Brain microvascular endothelial cell (primary cell): ENCODE data around the gene TANC1.

Experiments used
- DNase-seq: peaks from one replicate; pipeline ENCODE4 v3.0.0-alpha.2; 2020
- H3K27ac ChIP-seq: fragments of 250-450 bp; sonication (Bioruptor Pico); 2 replicates; pipeline ENCODE4 v1.5.1; 2020; ENCODE audit warnings: mild to moderate bottlenecking, moderate library complexity
- H3K27me3 ChIP-seq: fragments of 250-450 bp; sonication (Bioruptor Pico); replicated peaks from 2 replicates; pipeline ENCODE4 v1.5.1; 2020; ENCODE audit warnings: mild to moderate bottlenecking
- H3K36me3 ChIP-seq: fragments of 250-450 bp; sonication (Bioruptor Pico); replicated peaks from 2 replicates; pipeline ENCODE4 v1.5.1; 2020; ENCODE audit warnings: mild to moderate bottlenecking
- H3K4me3 ChIP-seq: 2 replicates; pipeline ENCODE4 v1.5.1; 2011; ENCODE audit warnings: low read depth, mild to moderate bottlenecking, control low read depth, low read length, moderate library complexity
- in situ Hi-C: cut with HindIII; loops from 2 replicates; pipeline ENCODE4 v1.10.0; 2017; ENCODE audit warnings: low sequenced_read_pairs, low pct_ligation_motif_present
- TF ChIP-seq, protein P1 (sequence below): IDR thresholded peaks from 2 replicates; pipeline ENCODE4 v1.5.1; 2011; ENCODE audit warnings: low read depth, mild to moderate bottlenecking, moderate library complexity, low read length, control low read depth, inconsistent platforms; ENCODE audit errors: missing control alignments

The TANC1 gene

GRCh38 chr2:159002462-159003111, 34.1 kb downstream of the TANC1 start:
- in situ Hi-C loops: no loop called here
- H3K36me3 ChIP-seq: peaks cover 6% of the 10 kb centered on the region

GRCh38 chr2:159003555-159003954, 35.1 kb downstream of the TANC1 start:
- no peaks in the 10 kb centered on the region for H3K27me3 ChIP-seq
- H3K36me3 ChIP-seq: peaks cover 6% of the 10 kb centered on the region
- no peak overlapping the region for H3K27ac ChIP-seq
- in situ Hi-C loops: no loop called here
- H3K4me3 ChIP-seq: no peak overlapping the region
- TF ChIP-seq, protein P1, sequence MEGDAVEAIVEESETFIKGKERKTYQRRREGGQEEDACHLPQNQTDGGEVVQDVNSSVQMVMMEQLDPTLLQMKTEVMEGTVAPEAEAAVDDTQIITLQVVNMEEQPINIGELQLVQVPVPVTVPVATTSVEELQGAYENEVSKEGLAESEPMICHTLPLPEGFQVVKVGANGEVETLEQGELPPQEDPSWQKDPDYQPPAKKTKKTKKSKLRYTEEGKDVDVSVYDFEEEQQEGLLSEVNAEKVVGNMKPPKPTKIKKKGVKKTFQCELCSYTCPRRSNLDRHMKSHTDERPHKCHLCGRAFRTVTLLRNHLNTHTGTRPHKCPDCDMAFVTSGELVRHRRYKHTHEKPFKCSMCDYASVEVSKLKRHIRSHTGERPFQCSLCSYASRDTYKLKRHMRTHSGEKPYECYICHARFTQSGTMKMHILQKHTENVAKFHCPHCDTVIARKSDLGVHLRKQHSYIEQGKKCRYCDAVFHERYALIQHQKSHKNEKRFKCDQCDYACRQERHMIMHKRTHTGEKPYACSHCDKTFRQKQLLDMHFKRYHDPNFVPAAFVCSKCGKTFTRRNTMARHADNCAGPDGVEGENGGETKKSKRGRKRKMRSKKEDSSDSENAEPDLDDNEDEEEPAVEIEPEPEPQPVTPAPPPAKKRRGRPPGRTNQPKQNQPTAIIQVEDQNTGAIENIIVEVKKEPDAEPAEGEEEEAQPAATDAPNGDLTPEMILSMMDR: no peak
- DNase-seq: no peak

More at GRCh38 chr2:159002462-159003111, 34.1 kb downstream of the TANC1 start:
- TF ChIP-seq, protein P1: no peak
- no peak overlapping the region for H3K4me3 ChIP-seq
- DNase-seq: no peak
- no peaks in the 10 kb centered on the region for H3K27me3 ChIP-seq
- H3K27ac ChIP-seq: no peak overlapping the region

DNA sequence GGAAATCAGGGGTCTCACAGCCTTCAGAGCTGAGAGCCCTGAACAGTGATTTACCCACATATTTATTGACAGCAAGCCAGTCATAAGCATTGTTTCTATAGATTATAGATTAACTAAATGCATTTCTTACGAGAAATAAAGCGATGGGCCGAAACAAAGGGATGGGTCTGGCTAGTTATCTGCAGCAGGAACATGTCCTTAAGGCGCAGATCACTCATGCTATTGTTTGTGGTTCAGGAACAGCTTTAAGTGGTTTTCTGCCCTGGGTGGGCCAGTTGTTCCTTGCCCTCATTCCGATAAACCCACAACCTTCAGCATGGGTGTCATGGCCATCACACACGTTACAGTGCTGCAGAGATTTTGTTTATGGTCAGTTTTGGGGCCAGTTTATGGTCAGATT, 36.4 kb downstream of the TANC1 start:
- no peak for DNase-seq
- H3K27ac ChIP-seq: no peak overlapping the region
- no peak overlapping the region for H3K4me3 ChIP-seq
- in situ Hi-C loops: no loop called here
- no peaks in the 10 kb centered on the region for H3K27me3 ChIP-seq
- TF ChIP-seq, protein P1: no peak
- H3K36me3 ChIP-seq: peaks cover 6% of the 10 kb centered on the region

DNA sequence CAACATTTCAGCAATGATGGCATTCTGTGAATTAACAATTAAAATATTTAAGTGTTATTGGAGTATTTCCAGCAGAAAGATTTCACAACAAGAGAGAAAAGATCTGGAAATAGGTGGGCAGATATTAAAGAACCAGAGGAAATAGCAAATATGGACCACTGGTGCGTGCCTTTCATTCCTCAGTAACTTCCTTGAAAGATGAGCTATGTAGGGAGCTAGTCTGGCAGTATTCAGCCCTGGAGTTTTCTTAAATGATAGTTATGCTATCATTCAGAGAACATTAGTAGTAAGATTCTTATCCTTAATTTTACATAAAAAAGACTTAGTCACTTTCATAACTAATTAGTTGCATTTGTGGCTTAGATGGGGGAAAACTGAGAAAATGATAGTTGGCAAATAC, 41.5 kb downstream of the TANC1 start:
- H3K4me3 ChIP-seq: no peak overlapping the region
- H3K27me3 ChIP-seq: no peaks in the 10 kb centered on the region
- H3K36me3 ChIP-seq: peaks cover 1% of the 10 kb centered on the region
- TF ChIP-seq, protein P1: no peak
- in situ Hi-C loops: no loop called here
- no peak for DNase-seq
- peak overlapping the region; percentile 68 for H3K27ac ChIP-seq

DNA sequence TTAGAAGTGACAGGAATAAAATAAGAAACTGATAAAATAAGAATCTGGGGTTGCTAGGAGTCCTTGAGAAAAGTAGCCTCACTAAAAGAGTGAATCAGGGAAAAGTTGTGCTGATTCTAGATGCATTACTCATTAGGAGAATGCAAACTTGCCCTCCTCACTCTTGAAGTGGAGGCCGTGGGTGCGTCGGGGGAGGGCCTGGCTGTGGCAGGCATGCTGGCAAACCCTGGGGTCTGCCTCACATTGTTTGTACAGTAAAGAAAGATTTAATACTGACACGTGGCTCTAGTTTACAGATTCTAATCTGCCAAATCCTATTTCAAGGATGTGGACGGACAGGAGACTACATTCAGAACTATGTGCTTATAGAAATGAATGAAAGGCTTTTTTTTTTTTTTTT, 41.9 kb downstream of the TANC1 start:
- in situ Hi-C loops: no loop called here
- H3K36me3 ChIP-seq: peaks cover 4% of the 10 kb centered on the region
- peak overlapping the region; percentile 68 for H3K27ac ChIP-seq
- H3K4me3 ChIP-seq: no peak overlapping the region
- TF ChIP-seq, protein P1: no peak
- peak; percentile 64 for DNase-seq
- H3K27me3 ChIP-seq: no peaks in the 10 kb centered on the region

DNA sequence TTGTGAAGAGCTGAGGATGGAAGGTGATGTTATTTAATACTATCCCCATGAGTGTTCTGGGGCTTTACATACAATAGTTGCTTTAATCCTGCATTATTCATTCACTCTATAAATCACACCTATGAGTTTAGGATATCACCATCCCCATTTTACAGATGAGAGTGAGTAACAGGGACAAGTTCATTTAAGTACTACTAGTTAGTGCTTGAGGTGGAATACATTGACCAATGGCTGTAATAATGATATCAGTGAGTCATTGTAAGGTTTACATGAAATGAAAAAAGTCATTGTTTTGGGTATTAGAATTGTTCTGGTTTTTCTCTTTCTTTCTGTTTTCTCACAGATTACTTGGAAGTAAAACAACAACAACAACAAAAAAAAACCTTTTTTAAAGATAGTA, 42.5 kb downstream of the TANC1 start:
- no peak overlapping the region for H3K4me3 ChIP-seq
- DNase-seq: no peak
- in situ Hi-C loops: no loop called here
- H3K36me3 ChIP-seq: peaks cover 6% of the 10 kb centered on the region
- peak overlapping the region; percentile 68 for H3K27ac ChIP-seq
- TF ChIP-seq, protein P1: no peak
- H3K27me3 ChIP-seq: no peaks in the 10 kb centered on the region
